ENCODE measurements around the gene CEP89.

The CEP89 gene

GRCh38 chr19:32876236-32876918 lies 95.4 kb downstream of the CEP89 start:
- no peak overlapping the region for H3K4me3 ChIP-seq (ENCODE audit: low read depth, low read length, poor library complexity, severe bottlenecking)
- no peaks in the 10 kb centered on the region for H4K20me1 ChIP-seq (ENCODE audit: insufficient read depth, low read length)
- no peaks in the 10 kb centered on the region for H3K79me2 ChIP-seq (ENCODE audit: insufficient read depth, low read length)
- H3K9ac ChIP-seq (ENCODE audit: low read length) = no peak overlapping the region
- H3K27me3 ChIP-seq (ENCODE audit: insufficient read depth, low read length) = no peaks in the 10 kb centered on the region
- H3K9me3 ChIP-seq (ENCODE audit: low read length) = no peaks in the 10 kb centered on the region
- no peaks in the 10 kb centered on the region for H3F3A ChIP-seq (ENCODE audit: insufficient read depth, low read length)
- H3K36me3 ChIP-seq (ENCODE audit: insufficient read depth, low read length) = no peaks in the 10 kb centered on the region
- no peak overlapping the region for H3K27ac ChIP-seq (ENCODE audit: low read depth, low read length, poor library complexity, severe bottlenecking)
- H3K4me1 ChIP-seq (ENCODE audit: insufficient read depth, low read length, severe bottlenecking) = no peaks in the 10 kb centered on the region
- TF ChIP-seq EZH2 (IDR thresholded peaks at IDR 0.05; ENCODE audit: borderline replicate concordance, low read length) (no peak), CTCF (IDR thresholded peaks at IDR 0.05; ENCODE audit: low read length) (no peak)
- no peak overlapping the region for H2AFZ ChIP-seq (ENCODE audit: low read length)
- no peak overlapping the region for H3K4me2 ChIP-seq (ENCODE audit: low read length)
- no peaks in the 10 kb centered on the region for H3K9me2 ChIP-seq (ENCODE audit: low read depth, low read length)

- H3K4me1 ChIP-seq (ENCODE audit: insufficient read depth, low read length, severe bottlenecking) = no peaks in the 10 kb centered on the region
- no peaks in the 10 kb centered on the region for H3K36me3 ChIP-seq (ENCODE audit: insufficient read depth, low read length)
- no peak overlapping the region for H3K27ac ChIP-seq (ENCODE audit: low read depth, low read length, poor library complexity, severe bottlenecking)
- no peak overlapping the region for H3K4me2 ChIP-seq (ENCODE audit: low read length)
- no peaks in the 10 kb centered on the region for H3K27me3 ChIP-seq (ENCODE audit: insufficient read depth, low read length)
- no peak overlapping the region for H2AFZ ChIP-seq (ENCODE audit: low read length)
- H3K4me3 ChIP-seq (ENCODE audit: low read depth, low read length, poor library complexity, severe bottlenecking) = no peak overlapping the region
- no peak overlapping the region for H3K9ac ChIP-seq (ENCODE audit: low read length)
- no peak for TF ChIP-seq EZH2 (IDR thresholded peaks at IDR 0.05; ENCODE audit: borderline replicate concordance, low read length)
- H3F3A ChIP-seq (ENCODE audit: insufficient read depth, low read length) = no peaks in the 10 kb centered on the region
- H3K9me2 ChIP-seq (ENCODE audit: low read depth, low read length) = no peaks in the 10 kb centered on the region
- H3K79me2 ChIP-seq (ENCODE audit: insufficient read depth, low read length) = no peaks in the 10 kb centered on the region
- H4K20me1 ChIP-seq (ENCODE audit: insufficient read depth, low read length) = no peaks in the 10 kb centered on the region
- no peaks in the 10 kb centered on the region for H3K9me3 ChIP-seq (ENCODE audit: low read length)
These were observed 96.3 kb downstream of the CEP89 start for GRCh38 chr19:32875428-32875827.

GRCh38 chr19:32874605-32875004 lies 97.2 kb downstream of the CEP89 start:
- H3K79me2 ChIP-seq (ENCODE audit: insufficient read depth, low read length) = no peaks in the 10 kb centered on the region
- no peak overlapping the region for H2AFZ ChIP-seq (ENCODE audit: low read length)
- H4K20me1 ChIP-seq (ENCODE audit: insufficient read depth, low read length) = no peaks in the 10 kb centered on the region
- H3K4me2 ChIP-seq (ENCODE audit: low read length) = no peak overlapping the region
- H3K27me3 ChIP-seq (ENCODE audit: insufficient read depth, low read length) = no peaks in the 10 kb centered on the region
- H3K36me3 ChIP-seq (ENCODE audit: insufficient read depth, low read length) = no peaks in the 10 kb centered on the region
- H3K27ac ChIP-seq (ENCODE audit: low read depth, low read length, poor library complexity, severe bottlenecking) = no peak overlapping the region
- no peaks in the 10 kb centered on the region for H3K4me1 ChIP-seq (ENCODE audit: insufficient read depth, low read length, severe bottlenecking)
- H3K4me3 ChIP-seq (ENCODE audit: low read depth, low read length, poor library complexity, severe bottlenecking) = no peak overlapping the region
- H3K9ac ChIP-seq (ENCODE audit: low read length) = no peak overlapping the region
- H3K9me3 ChIP-seq (ENCODE audit: low read length) = no peaks in the 10 kb centered on the region
- no peaks in the 10 kb centered on the region for H3F3A ChIP-seq (ENCODE audit: insufficient read depth, low read length)
- TF ChIP-seq EZH2 (IDR thresholded peaks at IDR 0.05; ENCODE audit: borderline replicate concordance, low read length) = no peak
- TF ChIP-seq CTCF (IDR thresholded peaks at IDR 0.05; ENCODE audit: low read length) = no peak
- no peaks in the 10 kb centered on the region for H3K9me2 ChIP-seq (ENCODE audit: low read depth, low read length)
